Fibroblast of lung (primary cell): ENCODE results near the gene DENND5B. TPM values are rescaled to one million over a fixed set of nuclear protein-coding genes. Genes with fewer than 3 reads are reported as not detected.
"Not testable (repeated sequence)": the region's sequence is repeated elsewhere in the genome, so short reads cannot be mapped to it uniquely, and the experiment has no call there.

Source experiments
- DNase-seq, 2 donors: peaks; one replicate each; pipeline versions ENCODE4 v3.0.0 to v3.0.0-alpha.2; 2010; ENCODE audit warnings: low read depth in 2 of 2
- H2AFZ ChIP-seq: 2 replicates; pipeline ENCODE4 v1.5.1; 2012; ENCODE audit warnings: low read length, control low read depth, inconsistent platforms
- H3K27ac ChIP-seq: 2 replicates; pipeline ENCODE4 v1.5.1; 2011; ENCODE audit warnings: low read length, control low read depth; ENCODE audit not compliant: insufficient read depth
- H3K27me3 ChIP-seq: 2 replicates; pipeline ENCODE4 v1.5.1; 2011; ENCODE audit warnings: mild to moderate bottlenecking, low read length; ENCODE audit not compliant: control insufficient read depth, insufficient read depth
- H3K36me3 ChIP-seq: 2 replicates; pipeline ENCODE4 v1.5.1; 2011; ENCODE audit warnings: low read length; ENCODE audit not compliant: control insufficient read depth, insufficient read depth
- H3K4me1 ChIP-seq: 2 replicates; pipeline ENCODE4 v1.5.1; 2011; ENCODE audit warnings: low read length; ENCODE audit not compliant: control insufficient read depth, insufficient read depth; ENCODE audit errors: extremely low read depth
- H3K4me2 ChIP-seq: 2 replicates; pipeline ENCODE4 v1.5.1; 2011; ENCODE audit warnings: low read length, control low read depth; ENCODE audit not compliant: insufficient read depth; ENCODE audit errors: extremely low read depth
- H3K4me3 ChIP-seq, 4 experiments: fragments of 200-600 bp in 1 of 4; sonication (generic) in 1 of 4; replicated peaks in 1 of 4; 2 replicates each; pipeline ENCODE4 v1.5.1; 2011 to 2016; ENCODE audit warnings: low read length in 4 of 4, low read depth in 3 of 4, mild to moderate bottlenecking in 3 of 4, control low read depth in 2 of 4, inconsistent platforms in 1 of 4, mixed read lengths in 1 of 4; ENCODE audit not compliant: insufficient read depth in 1 of 4; ENCODE audit errors: control extremely low read depth in 1 of 4
- H3K79me2 ChIP-seq: 2 replicates; pipeline ENCODE4 v1.5.1; 2012; ENCODE audit warnings: mild to moderate bottlenecking, low read length, inconsistent platforms; ENCODE audit not compliant: control insufficient read depth, insufficient read depth
- H3K9ac ChIP-seq: 2 replicates; pipeline ENCODE4 v1.5.1; 2011; ENCODE audit warnings: mild to moderate bottlenecking, low read length, control low read depth; ENCODE audit not compliant: insufficient read depth
- H3K9me3 ChIP-seq: 2 replicates; pipeline ENCODE4 v1.5.1; 2012; ENCODE audit warnings: low read depth, low read length; ENCODE audit not compliant: control insufficient read depth, insufficient read depth
- H4K20me1 ChIP-seq: 2 replicates; pipeline ENCODE4 v1.5.1; 2011; ENCODE audit warnings: low read length; ENCODE audit not compliant: control insufficient read depth, insufficient read depth; ENCODE audit errors: extremely low read depth
- CTCF ChIP-seq, 2 donors: IDR thresholded peaks in 1 of 2; conservative IDR thresholded peaks in 1 of 2; 1 replicate in 1 of 2; 2 replicates in 1 of 2; pipeline ENCODE4 v1.5.1; 2011 to 2012; ENCODE audit warnings: low read length in 2 of 2, control low read depth in 1 of 2, inconsistent platforms in 1 of 2, low read depth in 1 of 2, mild to moderate bottlenecking in 1 of 2
- EZH2 ChIP-seq: IDR thresholded peaks from 2 replicates; pipeline ENCODE4 v1.5.1; 2012; ENCODE audit warnings: low read length, control low read depth, mild to moderate bottlenecking; ENCODE audit errors: missing control alignments
- polyA plus RNA-seq, 2 donors: library from polyadenylated mRNA; depleted of rRNA in 1 of 2; stranded (reverse) in 1 of 2; unstranded in 1 of 2; fragments of >200 nt; gene quantifications; 2 replicates each; pipeline ENCODE4 v1.2.1, GENCODE V29; 2011 to 2012; ENCODE audit warnings: missing spikeins in 1 of 2
- total RNA-seq: library from RNA; depleted of rRNA; stranded (reverse); fragments of >200 nt; gene quantifications from 2 replicates; pipeline ENCODE4 v1.2.1, GENCODE V29; 2014

DENND5B gene
- total and polyA plus RNA-seq, 2 donors (not counting 1 experiment from before 2014, with no cell fraction given) = 5.3 to 6.9 TPM

GRCh38 chr12:31620311-31620710 is 29.4 kb upstream of the DENND5B start:
- Histone ChIP-seq H3K79me2 (no peaks in the 10 kb centered on the region), H3K27ac (no peak overlapping the region), H3K4me3 (no peak overlapping the region), H3K9me3 (no peaks in the 10 kb centered on the region), H3K4me1 (no peaks in the 10 kb centered on the region), H4K20me1 (no peaks in the 10 kb centered on the region), H3K27me3 (no peaks in the 10 kb centered on the region), H2AFZ (no peak overlapping the region), H3K4me2 (no peak overlapping the region), H3K36me3 (no peaks in the 10 kb centered on the region), H3K9ac (no peak overlapping the region)
- DNase-seq = peak in 1 of 2 donors; percentile 63
- TF ChIP-seq CTCF (conservative IDR thresholded peaks at IDR 0.05 in 1 of 2, IDR thresholded peaks at IDR 0.05 in 1 of 2; ENCODE audit: low read depth in 1 of 2, low read length in 2 of 2) (no peak), EZH2 (no peak)

GRCh38 chr12:31618228-31619025 is 27.5 kb upstream of the DENND5B start:
- TF ChIP-seq EZH2 (no peak), CTCF (conservative IDR thresholded peaks at IDR 0.05 in 1 of 2, IDR thresholded peaks at IDR 0.05 in 1 of 2; ENCODE audit: low read depth in 1 of 2, low read length in 2 of 2) (no peak)
- Histone ChIP-seq H3K9ac (no peak overlapping the region), H3K27me3 (no peaks in the 10 kb centered on the region), H3K4me2 (no peak overlapping the region), H3K79me2 (no peaks in the 10 kb centered on the region), H3K36me3 (no peaks in the 10 kb centered on the region), H3K9me3 (no peaks in the 10 kb centered on the region), H3K27ac (no peak overlapping the region), H4K20me1 (no peaks in the 10 kb centered on the region), H2AFZ (no peak overlapping the region), H3K4me3 (no peak overlapping the region), H3K4me1 (no peaks in the 10 kb centered on the region)
- peak; percentile 18 to 46 for DNase-seq

- no peak overlapping the region for H3K4me3 ChIP-seq
- no peaks in the 10 kb centered on the region for H3K9me3 ChIP-seq
- H3K4me2 ChIP-seq = no peak overlapping the region
- no peak overlapping the region for H3K27ac ChIP-seq
- H3K27me3 ChIP-seq = no peaks in the 10 kb centered on the region
- TF ChIP-seq CTCF (conservative IDR thresholded peaks at IDR 0.05 in 1 of 2, IDR thresholded peaks at IDR 0.05 in 1 of 2; ENCODE audit: low read depth in 1 of 2, low read length in 2 of 2) = no peak
- TF ChIP-seq EZH2 = no peak
- H3K4me1 ChIP-seq = no peaks in the 10 kb centered on the region
- no peak overlapping the region for H2AFZ ChIP-seq
- no peaks in the 10 kb centered on the region for H3K36me3 ChIP-seq
- no peaks in the 10 kb centered on the region for H3K79me2 ChIP-seq
- no peaks in the 10 kb centered on the region for H4K20me1 ChIP-seq
- no peak for DNase-seq
- H3K9ac ChIP-seq = no peak overlapping the region
Observed at GRCh38 chr12:31612819-31613218, 21.9 kb upstream of the DENND5B start.

- not testable (repeated sequence) for H3K36me3 ChIP-seq, H3K4me3 ChIP-seq, H2AFZ ChIP-seq, H3K9me3 ChIP-seq, H3K4me1 ChIP-seq, H3K27me3 ChIP-seq, DNase-seq, H3K9ac ChIP-seq, H4K20me1 ChIP-seq, H3K79me2 ChIP-seq, H3K4me2 ChIP-seq, H3K27ac ChIP-seq
Observed at GRCh38 chr12:31608299-31608698, 17.4 kb upstream of the DENND5B start.
